A549 (cell line): ENCODE measurements around the gene SH3D21.

Source experiments
- CHD2 ChIP-seq: fragments of 150-350 bp; IDR thresholded peaks from 2 replicates; pipeline ENCODE4 v1.6.1; 2014; ENCODE audit warnings: low read length; ENCODE audit not compliant: partially characterized antibody
- EHMT2 ChIP-seq: fragments of 200-600 bp; sonication (generic); IDR thresholded peaks from 2 replicates; pipeline ENCODE4 v1.6.1; 2016; ENCODE audit warnings: antibody characterized with exemption, low read depth, mild to moderate bottlenecking, moderate library complexity
- EP300 ChIP-seq, 2 experiments: fragments of >200 bp; sonication (Bioruptor Twin); formaldehyde crosslinking; IDR thresholded peaks; 2 replicates in 1 of 2; 3 replicates in 1 of 2; pipeline ENCODE4 v1.6.1; 2016 to 2017
- JUN ChIP-seq, 2 experiments: fragments of >200 bp; sonication (Bioruptor Twin); formaldehyde crosslinking; IDR thresholded peaks; 2 replicates in 1 of 2; 3 replicates in 1 of 2; pipeline ENCODE4 v1.6.1; 2016 to 2017
- KDM5A ChIP-seq: fragments of 200-600 bp; sonication (generic); IDR thresholded peaks from 2 replicates; pipeline ENCODE4 v1.6.1; 2016; ENCODE audit warnings: antibody characterized with exemption, mild to moderate bottlenecking
- POLR2A ChIP-seq: IDR thresholded peaks from 2 replicates; pipeline ENCODE4 v1.6.1; 2012; ENCODE audit warnings: mild to moderate bottlenecking, low read length
- TF ChIP-seq, protein P1 (sequence below): fragments of >200 bp; sonication (Bioruptor Twin); formaldehyde crosslinking; IDR thresholded peaks from 3 replicates; pipeline ENCODE4 v1.5.1; 2016
- TF ChIP-seq, protein P2 (sequence below): IDR thresholded peaks from 2 replicates; pipeline ENCODE4 v1.6.1; 2012

DNA sequence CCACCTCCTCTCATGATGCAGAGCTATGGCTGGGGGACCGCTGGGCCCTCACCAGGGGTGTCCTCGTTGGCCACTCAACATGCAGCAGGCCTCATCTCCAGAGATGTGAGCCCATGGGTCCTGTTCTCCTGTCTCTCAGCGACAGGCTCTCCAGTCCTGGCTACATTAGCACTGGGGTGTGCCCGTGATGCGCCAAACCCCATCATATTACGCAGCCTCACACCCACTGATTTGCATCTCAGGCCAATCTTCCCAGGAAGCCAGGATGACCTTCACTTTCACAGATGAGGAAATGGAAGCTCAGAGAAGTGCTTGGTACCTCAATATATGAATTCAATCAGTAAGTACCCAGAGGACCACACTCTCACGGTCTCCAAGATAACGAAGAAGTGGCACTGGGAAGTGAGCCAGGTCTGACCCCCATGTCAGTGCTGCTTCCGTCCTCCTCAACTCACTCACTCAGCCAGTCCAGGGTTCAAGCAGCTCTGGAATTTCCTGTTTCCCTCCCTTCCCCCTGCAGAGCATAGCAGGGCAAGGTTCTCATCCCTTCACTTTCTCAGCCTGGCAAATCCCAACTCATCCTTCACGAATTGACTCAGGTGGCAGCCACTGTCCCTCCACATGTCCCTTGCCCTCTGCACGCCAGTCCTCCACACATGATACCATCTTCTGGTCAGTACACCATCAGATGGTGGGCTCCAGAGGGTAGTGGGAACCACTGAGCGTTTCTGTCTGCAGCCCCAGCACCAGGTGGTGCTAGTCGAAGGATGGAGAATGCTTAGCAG is 46.1 kb downstream of the SH3D21 start:
- no peak for TF ChIP-seq POLR2A
- TF ChIP-seq, protein P1, sequence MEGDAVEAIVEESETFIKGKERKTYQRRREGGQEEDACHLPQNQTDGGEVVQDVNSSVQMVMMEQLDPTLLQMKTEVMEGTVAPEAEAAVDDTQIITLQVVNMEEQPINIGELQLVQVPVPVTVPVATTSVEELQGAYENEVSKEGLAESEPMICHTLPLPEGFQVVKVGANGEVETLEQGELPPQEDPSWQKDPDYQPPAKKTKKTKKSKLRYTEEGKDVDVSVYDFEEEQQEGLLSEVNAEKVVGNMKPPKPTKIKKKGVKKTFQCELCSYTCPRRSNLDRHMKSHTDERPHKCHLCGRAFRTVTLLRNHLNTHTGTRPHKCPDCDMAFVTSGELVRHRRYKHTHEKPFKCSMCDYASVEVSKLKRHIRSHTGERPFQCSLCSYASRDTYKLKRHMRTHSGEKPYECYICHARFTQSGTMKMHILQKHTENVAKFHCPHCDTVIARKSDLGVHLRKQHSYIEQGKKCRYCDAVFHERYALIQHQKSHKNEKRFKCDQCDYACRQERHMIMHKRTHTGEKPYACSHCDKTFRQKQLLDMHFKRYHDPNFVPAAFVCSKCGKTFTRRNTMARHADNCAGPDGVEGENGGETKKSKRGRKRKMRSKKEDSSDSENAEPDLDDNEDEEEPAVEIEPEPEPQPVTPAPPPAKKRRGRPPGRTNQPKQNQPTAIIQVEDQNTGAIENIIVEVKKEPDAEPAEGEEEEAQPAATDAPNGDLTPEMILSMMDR = no peak
- no peak for TF ChIP-seq JUN (IDR thresholded peaks at IDR 0.05)
- TF ChIP-seq KDM5A = no peak
- TF ChIP-seq EP300 (IDR thresholded peaks at IDR 0.05) = no peak
- TF ChIP-seq, protein P2, sequence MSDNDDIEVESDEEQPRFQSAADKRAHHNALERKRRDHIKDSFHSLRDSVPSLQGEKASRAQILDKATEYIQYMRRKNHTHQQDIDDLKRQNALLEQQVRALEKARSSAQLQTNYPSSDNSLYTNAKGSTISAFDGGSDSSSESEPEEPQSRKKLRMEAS = no peak
- TF ChIP-seq EHMT2 = no peak
- TF ChIP-seq CHD2 = no peak
